ENCODE measurements around the gene TAPT1. TPM values are rescaled to one million over a fixed set of nuclear protein-coding genes. Genes with fewer than 3 reads are reported as not detected.

TAPT1 gene
- total and polyA plus RNA-seq, 9 of the 15 experiments (the other 6 are each of a cell fraction or from before 2014, with no cell fraction given), result 1.6 to 36.7 (median 20.7) TPM

DNA sequence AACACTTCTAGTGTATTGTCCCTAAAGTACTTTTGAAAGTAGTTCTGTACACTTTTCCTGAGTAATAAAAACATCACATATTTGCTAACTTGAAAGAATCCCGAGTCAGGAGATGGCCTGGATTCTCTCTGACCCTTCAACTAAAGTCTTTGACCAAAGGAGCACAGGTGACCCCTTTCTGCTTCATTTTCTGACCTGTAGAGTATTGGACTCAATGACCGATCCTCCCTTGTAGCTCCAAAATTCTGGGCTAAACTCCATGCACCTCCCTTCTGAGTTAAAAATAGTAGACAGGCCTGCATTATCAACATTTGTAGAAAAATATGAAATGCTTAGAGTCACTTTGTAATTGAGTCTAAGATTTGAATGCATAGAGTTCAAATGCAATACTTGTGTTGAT is 4.0 kb upstream of the TAPT1 start:
- intact Hi-C loops (cut with micrococcal nuclease), result no loop called here
- FAIRE-seq (no peak), ATAC-seq (peak; percentile 4; the same call in 1 of the 3 replicates)
- no peak for TF ChIP-seq GTF2F1 (IDR thresholded peaks at IDR 0.05; ENCODE audit: low read depth, low read length)
- TF ChIP-seq CBX3 (IDR thresholded peaks at IDR 0.05; ENCODE audit: borderline replicate concordance in 1 of 2, low read length in 2 of 2), result no peak
- TF ChIP-seq BACH1 (tag; IDR thresholded peaks at IDR 0.05), result no peak
- TF ChIP-seq ZNF133 (CRISPR knock-in tag; IDR thresholded peaks at IDR 0.05), result no peak
- no peak for TF ChIP-seq TCF7L2 (IDR thresholded peaks at IDR 0.05; ENCODE audit: low read depth, low read length)
- TF ChIP-seq HMG20A (CRISPR knock-in tag; conservative IDR thresholded peaks at IDR 0.05), result no peak
- TF ChIP-seq ZNF165 (CRISPR knock-in tag; IDR thresholded peaks at IDR 0.05; ENCODE audit: borderline replicate concordance), result no peak
- no peak for TF ChIP-seq BRCA1 (IDR thresholded peaks at IDR 0.05)
- no peak for TF ChIP-seq BRCA1 (CRISPR knock-in tag; IDR thresholded peaks at IDR 0.05)
- no peak for TF ChIP-seq KHSRP (IDR thresholded peaks at IDR 0.05)
- TF ChIP-seq DMBX1 (CRISPR knock-in tag; IDR thresholded peaks at IDR 0.05; ENCODE audit: borderline replicate concordance), result no peak
- no peak for TF ChIP-seq MITF (IDR thresholded peaks at IDR 0.05)
- no peak for TF ChIP-seq SMARCE1 (IDR thresholded peaks at IDR 0.05)
- TF ChIP-seq, protein P1, sequence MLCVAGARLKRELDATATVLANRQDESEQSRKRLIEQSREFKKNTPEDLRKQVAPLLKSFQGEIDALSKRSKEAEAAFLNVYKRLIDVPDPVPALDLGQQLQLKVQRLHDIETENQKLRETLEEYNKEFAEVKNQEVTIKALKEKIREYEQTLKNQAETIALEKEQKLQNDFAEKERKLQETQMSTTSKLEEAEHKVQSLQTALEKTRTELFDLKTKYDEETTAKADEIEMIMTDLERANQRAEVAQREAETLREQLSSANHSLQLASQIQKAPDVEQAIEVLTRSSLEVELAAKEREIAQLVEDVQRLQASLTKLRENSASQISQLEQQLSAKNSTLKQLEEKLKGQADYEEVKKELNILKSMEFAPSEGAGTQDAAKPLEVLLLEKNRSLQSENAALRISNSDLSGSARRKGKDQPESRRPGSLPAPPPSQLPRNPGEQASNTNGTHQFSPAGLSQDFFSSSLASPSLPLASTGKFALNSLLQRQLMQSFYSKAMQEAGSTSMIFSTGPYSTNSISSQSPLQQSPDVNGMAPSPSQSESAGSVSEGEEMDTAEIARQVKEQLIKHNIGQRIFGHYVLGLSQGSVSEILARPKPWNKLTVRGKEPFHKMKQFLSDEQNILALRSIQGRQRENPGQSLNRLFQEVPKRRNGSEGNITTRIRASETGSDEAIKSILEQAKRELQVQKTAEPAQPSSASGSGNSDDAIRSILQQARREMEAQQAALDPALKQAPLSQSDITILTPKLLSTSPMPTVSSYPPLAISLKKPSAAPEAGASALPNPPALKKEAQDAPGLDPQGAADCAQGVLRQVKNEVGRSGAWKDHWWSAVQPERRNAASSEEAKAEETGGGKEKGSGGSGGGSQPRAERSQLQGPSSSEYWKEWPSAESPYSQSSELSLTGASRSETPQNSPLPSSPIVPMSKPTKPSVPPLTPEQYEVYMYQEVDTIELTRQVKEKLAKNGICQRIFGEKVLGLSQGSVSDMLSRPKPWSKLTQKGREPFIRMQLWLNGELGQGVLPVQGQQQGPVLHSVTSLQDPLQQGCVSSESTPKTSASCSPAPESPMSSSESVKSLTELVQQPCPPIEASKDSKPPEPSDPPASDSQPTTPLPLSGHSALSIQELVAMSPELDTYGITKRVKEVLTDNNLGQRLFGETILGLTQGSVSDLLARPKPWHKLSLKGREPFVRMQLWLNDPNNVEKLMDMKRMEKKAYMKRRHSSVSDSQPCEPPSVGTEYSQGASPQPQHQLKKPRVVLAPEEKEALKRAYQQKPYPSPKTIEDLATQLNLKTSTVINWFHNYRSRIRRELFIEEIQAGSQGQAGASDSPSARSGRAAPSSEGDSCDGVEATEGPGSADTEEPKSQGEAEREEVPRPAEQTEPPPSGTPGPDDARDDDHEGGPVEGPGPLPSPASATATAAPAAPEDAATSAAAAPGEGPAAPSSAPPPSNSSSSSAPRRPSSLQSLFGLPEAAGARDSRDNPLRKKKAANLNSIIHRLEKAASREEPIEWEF (CRISPR knock-in tag; IDR thresholded peaks at IDR 0.05), result no peak
- TF ChIP-seq ZNF408 (CRISPR knock-in tag; IDR thresholded peaks at IDR 0.05; ENCODE audit: low read depth), result no peak

More for the DNA sequence above, 4.0 kb upstream of the TAPT1 start:
- 38% methylated on average over 2 of the region's 2 CpGs for WGBS (ENCODE audit: insufficient coverage, low coverage, missing lambda C conversion rate)
- Histone ChIP-seq H2AFZ (ENCODE audit: low read depth, low read length) (no peak overlapping the region), H3K79me2 (ENCODE audit: control insufficient read depth, insufficient read depth, low read length) (peaks cover 34% of the 10 kb centered on the region), H3K4me2 (ENCODE audit: insufficient read depth, low read length) (no peak overlapping the region), H3K4me3 (no peak overlapping the region), H3K9me3 (replicated peaks; ENCODE audit: control insufficient read depth, insufficient read depth, low read depth, low read length) (no peaks in the 10 kb centered on the region), H3K9me1 (ENCODE audit: control insufficient read depth, insufficient read depth, low read length) (no peaks in the 10 kb centered on the region), H3K4me1 (replicated peaks in 1 of 2; ENCODE audit: control insufficient read depth in 2 of 2, insufficient read depth in 2 of 2, low read length in 2 of 2) (peaks cover 5 to 6% of the 10 kb centered on the region in 2 experiments; a peak in 4 of 5 replicates), H3K9ac (ENCODE audit: insufficient read depth in 1 of 2, low read depth in 2 of 2, low read length in 2 of 2) (no peak overlapping the region), H3K27me3 (ENCODE audit: control insufficient read depth in 2 of 2, insufficient read depth in 2 of 2, low read length in 2 of 2) (no peaks in the 10 kb centered on the region), H3K36me3 (ENCODE audit: control insufficient read depth, insufficient read depth, low read length) (no peaks in the 10 kb centered on the region), H3K27ac (ENCODE audit: extremely low read depth, low read depth, low read length) (no peak overlapping the region), H4K20me1 (replicated peaks; ENCODE audit: control insufficient read depth, insufficient read depth, low read length) (no peaks in the 10 kb centered on the region)
- CTCF ChIA-PET (ENCODE audit: low intra/inter-chr PET ratio), result no interaction called here
- in situ Hi-C loops (cut with MboI), result loop anchor here (25.0 kb wide), 1 partner anchor 743 kb away; no protein-coding TSS in a partner anchor
- DNase-seq (ENCODE audit: extremely low read depth in 1 of 4, low spot score in 3 of 4), result no peak
- BruUV-seq (replicated peaks), result no TSS peak
- POLR2A ChIA-PET, result no interaction called here

All from K562 (cell line).